NCI-H128 (cell line): ENCODE measurements around the gene AJM1.

ENCODE experiments used
- DNase-seq: peaks from one replicate; lab custom pipeline; 2025; ENCODE audit not compliant: unreplicated experiment; lab: John Stamatoyannopoulos, UW

Gene AJM1

DNA sequence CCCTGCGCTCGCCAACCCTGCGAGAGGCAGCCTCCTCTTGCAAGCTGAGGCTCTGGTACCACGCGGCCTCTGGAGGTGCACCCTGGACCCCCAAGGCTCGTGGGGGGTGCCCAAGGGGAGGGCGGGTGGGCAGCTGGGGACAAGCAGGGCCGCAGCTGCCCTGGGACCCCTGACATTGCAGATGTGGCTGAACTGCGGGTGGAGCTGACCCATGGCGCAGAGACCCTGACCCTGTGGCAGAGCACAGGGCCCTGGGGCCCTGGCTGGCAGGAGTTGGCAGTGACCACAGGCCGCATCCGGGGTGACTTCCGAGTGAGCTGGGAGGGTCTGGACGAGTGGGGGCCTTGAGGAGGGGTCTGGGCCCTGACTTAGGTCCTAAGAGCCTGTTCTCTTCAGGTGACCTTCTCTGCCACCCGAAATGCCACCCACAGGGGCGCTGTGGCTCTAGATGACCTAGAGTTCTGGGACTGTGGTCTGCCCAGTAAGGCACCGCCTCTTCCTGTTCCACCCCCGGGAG lies 11.4 kb downstream of the AJM1 start:
- no peak for DNase-seq

GRCh38 chr9:136854113-136854841 lies 12.0 kb downstream of the AJM1 start:
- DNase-seq, result no peak

GRCh38 chr9:136854842-136855460 lies 12.7 kb downstream of the AJM1 start:
- no peak for DNase-seq

DNA sequence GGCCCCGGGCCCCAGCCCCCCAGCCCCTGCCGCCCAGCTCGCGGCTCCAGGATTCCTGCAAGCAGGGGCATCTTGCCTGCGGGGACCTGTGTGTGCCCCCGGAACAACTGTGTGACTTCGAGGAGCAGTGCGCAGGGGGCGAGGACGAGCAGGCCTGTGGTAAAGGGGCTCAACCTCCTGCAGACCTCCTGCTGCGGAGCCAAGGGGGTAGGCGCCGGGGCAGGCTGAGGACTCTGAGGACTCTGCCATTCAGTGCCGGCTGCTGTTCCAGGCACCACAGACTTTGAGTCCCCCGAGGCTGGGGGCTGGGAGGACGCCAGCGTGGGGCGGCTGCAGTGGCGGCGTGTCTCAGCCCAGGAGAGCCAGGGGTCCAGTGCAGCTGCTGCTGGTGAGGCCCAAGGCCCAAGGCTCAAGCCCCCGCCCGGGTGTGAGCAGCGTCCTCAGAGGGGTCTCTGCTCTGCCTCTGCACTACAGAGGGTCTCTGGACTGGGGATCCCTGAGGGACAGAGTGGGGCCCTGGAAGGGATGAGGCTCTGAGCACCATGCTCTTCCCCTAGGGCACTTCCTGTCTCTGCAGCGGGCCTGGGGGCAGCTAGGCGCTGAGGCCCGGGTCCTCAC lies 13.3 kb downstream of the AJM1 start:
- DNase-seq, result no peak

- DNase-seq, result no peak
Observed at GRCh38 chr9:136856079-136856476, 13.8 kb downstream of the AJM1 start.

DNA sequence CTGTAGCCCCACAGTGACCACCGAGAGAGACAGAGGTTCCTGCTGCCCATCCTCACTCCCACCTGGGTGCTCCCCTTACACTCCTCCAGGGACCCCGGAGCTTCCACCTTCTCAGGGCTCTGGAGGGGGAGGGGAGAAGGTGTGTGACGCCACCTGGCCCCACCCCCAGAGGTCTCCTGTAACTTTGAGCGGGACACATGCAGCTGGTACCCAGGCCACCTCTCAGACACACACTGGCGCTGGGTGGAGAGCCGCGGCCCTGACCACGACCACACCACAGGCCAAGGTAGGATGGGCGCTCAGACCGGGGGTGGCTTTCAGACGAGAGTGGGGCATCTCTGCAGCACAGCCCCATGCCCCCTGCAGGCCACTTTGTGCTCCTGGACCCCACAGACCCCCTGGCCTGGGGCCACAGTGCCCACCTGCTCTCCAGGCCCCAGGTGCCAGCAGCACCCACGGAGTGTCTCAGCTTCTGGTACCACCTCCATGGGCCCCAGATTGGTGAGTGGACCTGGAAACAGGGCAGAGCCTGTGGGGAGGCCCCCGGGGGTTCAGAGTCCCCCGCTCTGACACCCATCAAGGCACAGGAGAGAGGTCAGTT lies 14.4 kb downstream of the AJM1 start:
- no peak for DNase-seq

- DNase-seq, result no peak
Observed at GRCh38 chr9:136857166-136857565, 14.9 kb downstream of the AJM1 start.

GRCh38 chr9:136857581-136858412 lies 15.5 kb downstream of the AJM1 start:
- DNase-seq, result no peak

DNA sequence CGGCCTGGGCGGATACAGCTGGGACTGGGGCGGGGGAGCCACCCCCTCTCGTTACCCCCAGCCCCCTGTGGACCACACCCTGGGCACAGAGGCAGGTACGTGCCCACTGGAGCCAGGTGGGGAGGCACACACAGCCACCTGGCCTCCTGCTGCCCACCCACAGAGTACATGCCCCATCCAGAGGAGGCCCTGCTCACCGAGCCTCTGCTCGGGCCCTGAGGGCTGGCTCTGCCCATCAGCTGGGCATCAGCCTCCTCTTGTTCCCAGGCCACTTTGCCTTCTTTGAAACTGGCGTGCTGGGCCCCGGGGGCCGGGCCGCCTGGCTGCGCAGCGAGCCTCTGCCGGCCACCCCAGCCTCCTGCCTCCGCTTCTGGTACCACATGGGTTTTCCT lies 16.2 kb downstream of the AJM1 start:
- DNase-seq, result no peak

GRCh38 chr9:136858844-136859757 lies 16.8 kb downstream of the AJM1 start:
- no peak for DNase-seq

GRCh38 chr9:136860529-136860928 lies 18.3 kb downstream of the AJM1 start:
- no peak for DNase-seq

DNA sequence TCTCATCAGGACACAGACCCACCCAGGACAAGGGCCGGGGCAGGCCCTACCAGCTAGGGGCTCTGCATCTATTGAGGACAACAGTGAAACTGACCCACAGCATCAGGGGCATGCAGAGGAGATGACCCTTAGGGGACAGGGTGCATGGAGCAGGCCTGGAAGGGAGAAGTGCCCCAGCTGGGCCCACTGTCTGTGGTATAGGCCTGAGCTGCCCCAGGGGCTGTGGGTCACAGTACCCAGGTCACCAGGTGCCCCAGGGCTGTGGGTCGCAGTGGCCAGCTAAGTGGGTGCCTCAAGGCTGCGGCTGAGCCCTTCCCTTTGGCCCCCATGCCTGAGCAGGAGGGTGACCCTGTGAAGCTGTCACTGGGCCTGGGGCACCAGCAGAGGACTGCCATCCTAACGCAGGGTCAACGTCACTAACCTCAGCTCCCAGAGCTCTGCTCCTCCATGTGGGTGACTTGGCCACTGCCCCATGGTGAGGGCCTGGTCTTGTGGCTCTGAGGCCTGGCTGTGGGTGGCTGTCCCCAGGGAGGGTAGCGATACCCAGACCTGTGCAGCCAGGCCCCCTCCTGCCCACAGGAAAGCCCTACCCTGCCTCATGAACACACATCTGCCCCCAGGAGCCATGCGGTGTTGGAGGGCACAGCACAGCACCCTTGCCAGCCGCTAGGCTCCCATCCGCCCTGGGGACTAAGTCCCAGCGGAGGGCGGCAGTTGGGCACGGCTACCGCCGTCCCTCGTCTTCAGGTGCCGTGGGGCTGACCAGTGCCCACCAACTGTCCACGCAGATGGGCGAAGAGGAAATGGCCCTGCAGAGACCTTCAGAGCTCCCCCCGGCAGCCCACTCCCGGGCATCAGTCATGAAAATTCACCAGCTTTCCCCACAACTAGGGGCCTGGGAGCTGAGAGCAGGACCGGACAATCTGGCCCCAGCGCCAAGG lies 18.9 kb downstream of the AJM1 start:
- DNase-seq, result no peak

DNA sequence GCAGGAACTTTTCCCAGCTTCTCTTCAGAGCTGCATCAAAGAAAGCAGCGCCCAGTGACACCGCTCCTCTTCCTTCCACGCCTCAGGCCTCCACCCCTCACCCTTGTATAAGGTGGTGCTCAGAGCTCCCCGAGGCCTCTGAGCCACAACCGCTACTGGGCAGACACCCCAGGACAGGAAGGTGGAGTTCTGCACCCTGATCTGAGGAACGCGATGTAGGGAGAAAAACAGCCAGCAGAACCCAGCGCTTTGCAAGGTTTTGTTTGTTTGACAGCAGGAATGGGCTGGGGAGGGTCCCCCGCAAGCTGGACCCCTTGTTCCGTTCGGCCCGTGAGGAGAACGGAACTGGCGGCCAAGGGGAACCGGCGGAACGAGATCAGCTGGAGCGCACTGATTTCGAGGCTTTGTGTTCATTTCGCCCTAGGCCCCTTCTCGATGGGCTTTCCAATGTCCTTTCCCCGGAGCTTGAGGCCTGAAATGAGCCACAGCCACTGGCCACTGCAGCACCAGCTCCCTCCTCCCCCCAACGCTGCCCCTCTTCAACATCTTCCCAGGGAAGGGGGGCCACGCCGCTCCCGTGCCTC lies 19.7 kb downstream of the AJM1 start:
- DNase-seq, result no peak

- no peak for DNase-seq
Observed at GRCh38 chr9:136862849-136863622, 20.8 kb downstream of the AJM1 start.

- no peak for DNase-seq
Observed at GRCh38 chr9:136863623-136864273, 21.5 kb downstream of the AJM1 start.

DNA sequence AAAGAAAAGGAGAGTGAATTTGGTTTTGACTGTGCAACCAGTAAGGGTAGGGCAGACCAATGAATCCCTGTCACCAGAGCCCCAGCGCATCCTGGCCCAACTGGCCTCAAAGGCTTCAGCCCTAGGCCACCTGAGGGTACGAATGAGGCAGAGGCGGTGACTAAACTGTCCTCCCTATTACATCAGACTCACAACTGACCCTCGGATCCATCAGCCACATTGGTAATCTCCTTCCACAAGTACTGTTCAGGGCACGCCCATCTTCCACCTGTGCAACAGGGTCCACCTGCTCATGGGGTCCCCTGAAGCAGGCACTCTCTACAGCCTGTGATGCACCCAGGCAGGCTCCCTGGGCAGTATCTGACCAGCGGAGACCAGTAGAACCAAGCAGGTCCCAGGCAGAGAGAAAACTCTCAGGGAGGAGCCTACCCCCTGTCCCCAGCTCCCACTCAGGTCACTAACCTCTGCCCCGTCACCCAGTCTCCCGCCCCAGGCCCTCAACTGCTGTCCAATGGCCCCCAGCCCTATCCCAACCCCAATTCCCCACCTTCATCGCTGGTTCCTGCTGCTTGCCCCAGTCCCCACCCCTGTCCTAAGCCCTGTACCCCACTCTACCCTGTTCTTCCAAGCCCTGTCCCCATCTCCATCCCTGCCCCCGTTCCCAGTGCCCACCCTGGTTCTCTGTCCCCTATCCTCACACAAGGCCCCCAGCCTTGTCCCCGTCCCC lies 22.9 kb downstream of the AJM1 start:
- no peak for DNase-seq

DNA sequence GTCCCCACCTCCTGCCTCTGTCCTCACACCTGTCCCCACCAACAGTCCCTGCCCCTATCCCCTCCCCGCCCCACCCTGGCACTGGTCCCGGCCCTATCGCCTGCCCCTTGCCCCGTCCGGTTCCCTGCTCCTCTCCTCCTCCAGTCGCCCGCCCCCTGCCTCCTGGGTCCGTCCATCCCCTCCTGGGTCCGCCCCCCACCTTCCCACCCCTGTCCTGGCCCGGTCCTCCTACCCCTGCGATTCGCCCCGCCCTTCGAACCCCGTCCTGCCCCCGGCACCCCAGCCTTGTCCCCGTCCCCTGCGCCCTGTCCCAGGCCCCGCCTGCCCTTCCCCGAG lies 23.5 kb downstream of the AJM1 start:
- no peak for DNase-seq
